ENCODE results near the gene TNNI2.

TNNI2 gene

GRCh38 chr11:1851468-1852180, 12.8 kb downstream of the TNNI2 start:
- ChIA-PET POLR2A (interaction anchor here (0.8 kb wide), 1 partner anchor 526 kb away, joined by 3 read pairs; no protein-coding TSS in a partner anchor), CTCF (interaction anchor here (0.8 to 6.6 kb wide), 11 partner anchors 15 to 300 kb away, joined by 3 to 38 read pairs (median 11); no protein-coding TSS in a partner anchor)
- TF ChIP-seq CTCF (IDR thresholded peaks at IDR 0.05; ENCODE audit: control extremely low read depth, extremely low read depth, low read depth, missing control alignments) = no peak
- DNase-seq (ENCODE audit: extremely low spot score) = no peak

GRCh38 chr11:1852271-1852876, 13.6 kb downstream of the TNNI2 start:
- CTCF ChIA-PET = interaction anchor here (0.8 to 3.5 kb wide), 8 partner anchors 19 to 299 kb away, joined by 3 to 13 read pairs (median 6); no protein-coding TSS in a partner anchor
- POLR2A ChIA-PET = no interaction called here
- DNase-seq (ENCODE audit: extremely low spot score) = no peak
- no peak for TF ChIP-seq CTCF (IDR thresholded peaks at IDR 0.05; ENCODE audit: control extremely low read depth, extremely low read depth, low read depth, missing control alignments)

- POLR2A ChIA-PET = no interaction called here
- CTCF ChIA-PET = interaction anchor here (0.8 to 3.5 kb wide), 8 partner anchors 18 to 298 kb away, joined by 3 to 13 read pairs (median 5); partner anchors contain the start of gene SYT8
- DNase-seq (ENCODE audit: extremely low spot score) = peak; percentile 93
Observed at GRCh38 chr11:1852877-1853276, 14.1 kb downstream of the TNNI2 start, which contains the start of gene LSP1. Gene LSP1, plus strand, starts transcription at chr11:1853084. Its CDS starts 61 bp downstream, at chr11:1853145.

GRCh38 chr11:1853376-1854131, 14.8 kb downstream of the TNNI2 start:
- no peak for DNase-seq (ENCODE audit: extremely low spot score)
- ChIA-PET CTCF (interaction anchor here (0.7 to 5.2 kb wide), 11 partner anchors 17 to 297 kb away, joined by 3 to 34 read pairs (median 5); partner anchors contain the start of gene SYT8), POLR2A (no interaction called here)
- TF ChIP-seq CTCF (IDR thresholded peaks at IDR 0.05; ENCODE audit: control extremely low read depth, extremely low read depth, low read depth, missing control alignments) = no peak

More at GRCh38 chr11:1852877-1853276, 14.1 kb downstream of the TNNI2 start, which contains the start of gene LSP1:
- no peak for TF ChIP-seq CTCF (IDR thresholded peaks at IDR 0.05; ENCODE audit: control extremely low read depth, extremely low read depth, low read depth, missing control alignments)

- ChIA-PET CTCF (interaction anchor here (1.0 to 5.2 kb wide), 9 partner anchors 18 to 297 kb away, joined by 3 to 34 read pairs (median 6); no protein-coding TSS in a partner anchor), POLR2A (interaction anchor here (0.7 to 1.2 kb wide), 2 partner anchors 22 to 84 kb away, joined by 3 read pairs; no protein-coding TSS in a partner anchor)
- peak; percentile 74 for DNase-seq (ENCODE audit: extremely low spot score)
- TF ChIP-seq CTCF (IDR thresholded peaks at IDR 0.05; ENCODE audit: control extremely low read depth, extremely low read depth, low read depth, missing control alignments) = no peak
Observed at GRCh38 chr11:1854132-1854948, 15.6 kb downstream of the TNNI2 start.

Data from GM10248 (cell line).